GM12878 (cell line): ENCODE data around the gene THAP4. TPM values are rescaled to one million over a fixed set of nuclear protein-coding genes. Genes with fewer than 3 reads are reported as not detected.
"Not testable (repeated sequence)": the region's sequence is repeated elsewhere in the genome, so short reads cannot be mapped to it uniquely, and the experiment has no call there.

ENCODE experiments used
- ATAC-seq: fragments of 200-7000 bp; cut with Tn5 transposase; 3 replicates; pipeline ENCODE4 v1.9.1; 2020; ENCODE audit warnings: mild to moderate bottlenecking, moderate library complexity
- BruUV-seq: library from RNA; stranded (reverse); fragments of 400-500 nt; replicated peaks from 2 replicates; lab custom pipeline; 2021; lab: Mats Ljungman, UMichigan
- CTCF ChIA-PET: fragments of 300-600 bp; sonication (Branson Sonifier 250); formaldehyde crosslinking; extraction: SDS; loops from one replicate; lab custom pipeline; 2021; ENCODE audit warnings: inconsistent platforms; lab: Yijun Ruan, JAX
- POLR2A ChIA-PET: fragments of 350-600 bp; formaldehyde crosslinking; extraction: SDS; loops from one replicate; lab custom pipeline; 2021; ENCODE audit warnings: inconsistent platforms; lab: Charles Lee
- RAD21 ChIA-PET: fragments of 300-600 bp; sonication (Branson Sonifier 250); formaldehyde crosslinking; loops from one replicate; lab custom pipeline; 2023; ENCODE audit warnings: antibody characterized with exemption; ENCODE audit not compliant: unreplicated experiment; lab: Charles Lee
- SMC1A ChIA-PET: fragments of 300-600 bp; sonication (Branson Sonifier 250); formaldehyde crosslinking; loops from one replicate; lab custom pipeline; 2023; ENCODE audit not compliant: unreplicated experiment, uncharacterized antibody; lab: Charles Lee
- DNase-seq: peaks from one replicate; pipeline ENCODE4 v3.0.0-alpha.2; 2011; ENCODE audit warnings: low read depth, low spot score
- FAIRE-seq: peaks from 3 replicates; lab custom pipeline; 2011; peaks lifted over from hg19 to GRCh38; lab: Jason Lieb, UNC
- H2AFZ ChIP-seq: 2 replicates; pipeline ENCODE4 v1.6.0; 2011; ENCODE audit warnings: low read depth, low read length, control low read depth; ENCODE audit not compliant: control insufficient read depth
- H3K27ac ChIP-seq: 2 replicates; pipeline ENCODE4 v1.5.1; 2011; ENCODE audit warnings: control low read depth; ENCODE audit not compliant: control insufficient read depth, insufficient read depth
- H3K27me3 ChIP-seq, 2 experiments: replicated peaks in 1 of 2; 2 replicates each; pipeline versions ENCODE4 v1.6.0 to v1.6.1; 2011; ENCODE audit warnings: low read length in 1 of 2; ENCODE audit not compliant: control insufficient read depth in 2 of 2, insufficient read depth in 2 of 2
- H3K36me3 ChIP-seq, 2 experiments: 2 replicates each; pipeline ENCODE4 v1.5.1; 2011; ENCODE audit warnings: low read length in 1 of 2; ENCODE audit not compliant: control insufficient read depth in 2 of 2, insufficient read depth in 2 of 2
- H3K4me1 ChIP-seq: 2 replicates; pipeline ENCODE4 v1.6.1; 2011; ENCODE audit warnings: mild to moderate bottlenecking, low read length, moderate library complexity, mixed read lengths; ENCODE audit not compliant: control insufficient read depth, insufficient read depth
- H3K4me2 ChIP-seq: 2 replicates; pipeline ENCODE4 v1.6.0; 2011; ENCODE audit warnings: control low read depth; ENCODE audit not compliant: control insufficient read depth, insufficient read depth
- H3K4me3 ChIP-seq: fragments of 200-600 bp; sonication (generic); 2 replicates; pipeline ENCODE4 v1.5.1; 2016
- H3K79me2 ChIP-seq: 2 replicates; pipeline ENCODE4 v1.6.0; 2011; ENCODE audit warnings: low read length; ENCODE audit not compliant: control insufficient read depth, insufficient read depth
- H3K9ac ChIP-seq: 2 replicates; pipeline ENCODE4 v1.8.0; 2011; ENCODE audit warnings: low read length, control low read depth, mixed read lengths; ENCODE audit not compliant: control insufficient read depth, insufficient read depth
- H3K9me3 ChIP-seq: replicated peaks from 3 replicates; pipeline ENCODE4 v1.5.1; 2011; ENCODE audit warnings: mild to moderate bottlenecking, low read length; ENCODE audit not compliant: control insufficient read depth, insufficient read depth
- H4K20me1 ChIP-seq: 2 replicates; pipeline ENCODE4 v1.6.0; 2011; ENCODE audit not compliant: control insufficient read depth, insufficient read depth
- CHD4 ChIP-seq: fragments of 200-600 bp; sonication (generic); IDR thresholded peaks from 2 replicates; pipeline ENCODE4 v1.6.1; 2016; ENCODE audit warnings: mild to moderate bottlenecking
- LARP7 ChIP-seq: fragments of 450-650 bp; IDR thresholded peaks from 2 replicates; pipeline ENCODE4 v1.6.1; 2017; ENCODE audit warnings: mild to moderate bottlenecking
- MTA3 ChIP-seq: IDR thresholded peaks from 2 replicates; pipeline ENCODE4 v1.6.1; 2012; ENCODE audit warnings: low read length, inconsistent platforms, borderline replicate concordance
- SIX5 ChIP-seq: IDR thresholded peaks from 2 replicates; pipeline ENCODE4 v1.6.1; 2011; ENCODE audit warnings: mild to moderate bottlenecking, low read depth, low read length, moderate library complexity; ENCODE audit not compliant: severe bottlenecking
- SKIL ChIP-seq: fragments of 450-650 bp; IDR thresholded peaks from 2 replicates; pipeline ENCODE4 v1.6.1; 2017; ENCODE audit warnings: mild to moderate bottlenecking, low read depth, inconsistent platforms; ENCODE audit not compliant: poor library complexity, severe bottlenecking
- SMAD1 ChIP-seq: fragments of 450-650 bp; IDR thresholded peaks from 2 replicates; pipeline ENCODE4 v1.6.1; 2018; ENCODE audit warnings: mild to moderate bottlenecking, low read depth; ENCODE audit not compliant: partially characterized antibody
- TBL1XR1 ChIP-seq: IDR thresholded peaks from 2 replicates; pipeline ENCODE4 v1.6.1; 2012; ENCODE audit warnings: low read depth, low read length, improper control_type of control experiment
- ZNF274 ChIP-seq: IDR thresholded peaks from one replicate; pipeline ENCODE4 v1.8.0; 2011; ENCODE audit not compliant: insufficient read length, insufficient read depth
- WGBS: methylation state at CpG from one replicate; pipeline ENCODE4 v1.1.6; 2016; ENCODE audit warnings: low lambda C conversion rate; ENCODE audit not compliant: insufficient replicate concordance, insufficient coverage; ENCODE audit errors: missing lambda C conversion rate; 5-methylcytosine and 5-hydroxymethylcytosine counted together
- in situ Hi-C: fragments of 300-500 bp; cut with MboI; formaldehyde crosslinking; loops from 9 replicates; pipeline ENCODE4 v1.14.3; 2018; ENCODE audit warnings: mixed read lengths
- intact Hi-C: fragments of 100-400 bp; cut with micrococcal nuclease; formaldehyde crosslinking; loops from one replicate; pipeline ENCODE4 v1.14.2; 2022; ENCODE audit not compliant: unreplicated experiment
- polyA plus RNA-seq, 11 experiments: library from polyadenylated mRNA; depleted of rRNA in 4 of 11; unstranded in 6 of 11; stranded (reverse) in 5 of 11; fragments of >200 nt; fragmentation: Nextera tagmentation in 4 of 11; fragmentation: Illumina TruSeq in 1 of 11; extraction: Ambion mirVana in 4 of 11; extraction: Trizol in 1 of 11; gene quantifications; 1 replicate in 1 of 11; 2 replicates in 10 of 11; pipeline versions ENCODE4 v1.2.1 to v1.2.3, GENCODE V29; 2011 to 2016; ENCODE audit warnings: inconsistent platforms in 2 of 11, missing spikeins in 2 of 11, low read depth in 1 of 11
- total RNA-seq, 4 experiments: library from RNA; depleted of rRNA in 3 of 4; stranded (reverse); fragments of >200 nt in 3 of 4; fragmentation: Illumina TruSeq in 1 of 4; extraction: Trizol in 1 of 4; gene quantifications; 2 replicates each; pipeline versions ENCODE4 v1.2.1 to v1.2.3, GENCODE V29; 2013 to 2021
- TF ChIP-seq, protein P1 (sequence below): fragments of 450-650 bp; conservative IDR thresholded peaks from 2 replicates; pipeline ENCODE4 v1.6.1; 2017; ENCODE audit warnings: mild to moderate bottlenecking, moderate library complexity

THAP4 gene
- total and polyA plus RNA-seq, 10 of the 15 experiments (the other 5 are each of a cell fraction or from before 2014, with no cell fraction given) = 12.9 to 67.7 (median 44.5) TPM

DNA sequence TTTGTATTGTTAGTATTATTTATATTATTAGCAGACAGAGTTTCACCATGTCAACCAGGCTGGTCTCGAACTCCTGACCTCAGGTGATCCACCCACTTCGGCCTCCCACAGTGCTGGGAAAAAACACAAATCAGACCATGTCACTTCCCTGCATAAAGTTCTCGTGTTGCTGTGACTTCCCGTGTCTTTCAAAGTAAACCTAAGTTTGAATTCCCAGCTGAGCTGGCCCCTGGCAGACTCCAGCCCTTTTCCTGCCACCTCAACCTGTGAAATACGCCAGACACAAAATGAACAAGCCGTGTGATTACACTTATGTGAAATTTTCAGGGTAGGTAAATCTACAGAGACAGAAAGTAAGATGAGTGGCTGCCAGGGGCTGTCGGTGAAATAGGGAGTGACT, 70.5 kb downstream of the THAP4 start:
- FAIRE-seq (no peak), ATAC-seq (no peak), DNase-seq (no peak)
- Histone ChIP-seq H3K9ac (no peak overlapping the region), H3K27ac (no peak overlapping the region), H3K79me2 (no peaks in the 10 kb centered on the region), H3K27me3 (no peaks in the 10 kb centered on the region), H3K4me3 (no peak overlapping the region), H4K20me1 (no peaks in the 10 kb centered on the region), H2AFZ (no peak overlapping the region), H3K4me2 (no peak overlapping the region), H3K4me1 (no peaks in the 10 kb centered on the region), H3K36me3 (no peaks in the 10 kb centered on the region), H3K9me3 (no peaks in the 10 kb centered on the region)
- CTCF ChIA-PET = no interaction called here
- RAD21 ChIA-PET = no interaction called here
- BruUV-seq = no TSS peak
- intact Hi-C loops = no loop called here
- POLR2A ChIA-PET = no interaction called here
- no peak for TF ChIP-seq MTA3
- no peak for TF ChIP-seq ZNF274
- TF ChIP-seq CHD4 = no peak
- no peak for TF ChIP-seq SMAD1
- TF ChIP-seq LARP7 = no peak
- no peak for TF ChIP-seq SKIL
- TF ChIP-seq SIX5 = no peak
- TF ChIP-seq, protein P1, sequence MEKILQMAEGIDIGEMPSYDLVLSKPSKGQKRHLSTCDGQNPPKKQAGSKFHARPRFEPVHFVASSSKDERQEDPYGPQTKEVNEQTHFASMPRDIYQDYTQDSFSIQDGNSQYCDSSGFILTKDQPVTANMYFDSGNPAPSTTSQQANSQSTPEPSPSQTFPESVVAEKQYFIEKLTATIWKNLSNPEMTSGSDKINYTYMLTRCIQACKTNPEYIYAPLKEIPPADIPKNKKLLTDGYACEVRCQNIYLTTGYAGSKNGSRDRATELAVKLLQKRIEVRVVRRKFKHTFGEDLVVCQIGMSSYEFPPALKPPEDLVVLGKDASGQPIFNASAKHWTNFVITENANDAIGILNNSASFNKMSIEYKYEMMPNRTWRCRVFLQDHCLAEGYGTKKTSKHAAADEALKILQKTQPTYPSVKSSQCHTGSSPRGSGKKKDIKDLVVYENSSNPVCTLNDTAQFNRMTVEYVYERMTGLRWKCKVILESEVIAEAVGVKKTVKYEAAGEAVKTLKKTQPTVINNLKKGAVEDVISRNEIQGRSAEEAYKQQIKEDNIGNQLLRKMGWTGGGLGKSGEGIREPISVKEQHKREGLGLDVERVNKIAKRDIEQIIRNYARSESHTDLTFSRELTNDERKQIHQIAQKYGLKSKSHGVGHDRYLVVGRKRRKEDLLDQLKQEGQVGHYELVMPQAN = no peak
- no peak for TF ChIP-seq TBL1XR1
- in situ Hi-C loops = no loop called here
- SMC1A ChIA-PET = no interaction called here
- 41% methylated on average over 7 of the region's 7 CpGs for WGBS

DNA sequence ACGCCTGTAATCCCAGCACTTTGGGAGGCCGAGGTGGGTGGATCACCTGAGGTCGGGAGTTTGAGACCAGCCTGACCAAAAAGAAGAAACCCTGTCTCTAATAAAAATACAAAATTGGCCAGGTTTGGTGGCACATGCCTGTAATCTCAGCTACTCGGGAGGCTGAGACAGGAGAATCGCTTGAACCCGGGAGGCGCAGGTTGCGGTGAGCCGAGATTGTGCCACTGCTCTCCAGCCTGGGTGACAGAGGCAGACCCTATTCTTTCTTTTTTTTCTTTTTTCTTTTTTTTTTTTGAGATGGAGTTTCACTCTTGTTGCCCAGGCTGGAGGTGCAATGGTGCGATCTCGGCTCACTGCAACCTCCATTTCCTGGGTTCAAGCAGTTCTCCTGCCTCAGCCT, 70.9 kb downstream of the THAP4 start:
- H3K4me2 ChIP-seq, BruUV-seq, H3K27ac ChIP-seq, ATAC-seq, CTCF ChIA-PET, POLR2A ChIA-PET, H2AFZ ChIP-seq, H4K20me1 ChIP-seq, in situ Hi-C loops, DNase-seq, H3K36me3 ChIP-seq, intact Hi-C loops, SMC1A ChIA-PET, H3K79me2 ChIP-seq, H3K9me3 ChIP-seq, H3K9ac ChIP-seq, H3K4me3 ChIP-seq, RAD21 ChIA-PET, H3K4me1 ChIP-seq, FAIRE-seq, H3K27me3 ChIP-seq: not testable (repeated sequence)
- WGBS = 81% methylated on average over 11 of the region's 11 CpGs
